ENCODE results near the gene ABCA3.

GRCh38 chr16:2296661-2297505 lies 43.6 kb downstream of the ABCA3 start:
- TF ChIP-seq CTCF (IDR thresholded peaks at IDR 0.05), result peak; percentile 49 to 81 (median 72)
- TF ChIP-seq POLR2A (IDR thresholded peaks at IDR 0.05), result no peak

Measured in adrenal gland (tissue), 5 donors.